Stimulated activated CD4-positive, alpha-beta T cell treated with anti-CD3 and anti-CD28 coated beads, Interleukin-4, amount 100 ng/mL, for 1 hour (primary cell): ENCODE data around the gene LRRC10B.
A peak's percentile ranks its signal among the peaks of the same experiment; 100 is the strongest.

Experiments used
- DNase-seq: peaks from one replicate; pipeline ENCODE4 v3.0.0-alpha.2; 2020

LRRC10B gene

GRCh38 chr11:61487342-61488025, 21.1 kb upstream of the LRRC10B start:
- no peak for DNase-seq

- DNase-seq: no peak
These were observed 19.8 kb upstream of the LRRC10B start for GRCh38 chr11:61488651-61489291.

GRCh38 chr11:61489833-61490721, 18.5 kb upstream of the LRRC10B start:
- no peak for DNase-seq

GRCh38 chr11:61491736-61492395, 16.7 kb upstream of the LRRC10B start:
- DNase-seq: no peak

- no peak for DNase-seq
These were observed 14.1 kb upstream of the LRRC10B start for GRCh38 chr11:61494381-61494961.

- no peak for DNase-seq
These were observed 12.5 kb upstream of the LRRC10B start for GRCh38 chr11:61495801-61496601.

GRCh38 chr11:61496602-61497400, 11.7 kb upstream of the LRRC10B start:
- no peak for DNase-seq

GRCh38 chr11:61497473-61497872, 11.1 kb upstream of the LRRC10B start:
- DNase-seq: no peak

GRCh38 chr11:61497876-61498275, 10.7 kb upstream of the LRRC10B start:
- DNase-seq: no peak

GRCh38 chr11:61498767-61499341, 9.7 kb upstream of the LRRC10B start:
- no peak for DNase-seq

- no peak for DNase-seq
These were observed 8.6 kb upstream of the LRRC10B start for GRCh38 chr11:61499816-61500491.

- no peak for DNase-seq
These were observed 6.0 kb upstream of the LRRC10B start for GRCh38 chr11:61502522-61502921.

GRCh38 chr11:61503135-61503770, 5.3 kb upstream of the LRRC10B start:
- DNase-seq: no peak

- no peak for DNase-seq
These were observed 3.4 kb upstream of the LRRC10B start for GRCh38 chr11:61505106-61505505.

GRCh38 chr11:61505640-61506155, 2.9 kb upstream of the LRRC10B start:
- DNase-seq: no peak

GRCh38 chr11:61507012-61507768, 1.4 kb upstream of the LRRC10B start:
- DNase-seq: no peak

GRCh38 chr11:61509043-61510029, 787 bp downstream of the LRRC10B start:
- peak; percentile 66 for DNase-seq
